Lower leg skin (tissue), 4 donors: ENCODE measurements around the gene RNASE12. TPM values are rescaled to one million over a fixed set of nuclear protein-coding genes. Genes with fewer than 3 reads are reported as not detected.

Source experiments
- DNase-seq, 2 donors: peaks; one replicate each; pipeline ENCODE4 v3.0.0-alpha.2; 2019; ENCODE audit warnings: low spot score in 2 of 2
- H3K4me3 ChIP-seq: fragments of 200-600 bp; sonication (generic); 2 replicates; pipeline ENCODE4 v1.5.1; 2017; ENCODE audit warnings: mild to moderate bottlenecking, low read depth; ENCODE audit not compliant: poor library complexity, severe bottlenecking
- POLR2A ChIP-seq, 2 donors: fragments of 450-650 bp; IDR thresholded peaks; one replicate each; pipeline ENCODE4 v1.6.1; 2016 to 2017; ENCODE audit warnings: antibody characterized with exemption in 2 of 2, mild to moderate bottlenecking in 1 of 2, moderate library complexity in 1 of 2
- WGBS, 2 donors: methylation state at CpG; one replicate each; pipeline ENCODE4 v1.1.5; 2018; 5-methylcytosine and 5-hydroxymethylcytosine counted together
- intact Hi-C: fragments of 100-400 bp; cut with DNase I; formaldehyde crosslinking; loops from one replicate; pipeline ENCODE4 v1.15.0; 2023; ENCODE audit warnings: low total_unique reads
- total RNA-seq, 4 donors: library from RNA; depleted of rRNA; stranded (reverse); fragments of >200 nt; gene quantifications; one replicate each; pipeline ENCODE4 v1.1.0, GENCODE V29; 2016
- TF ChIP-seq, protein P1 (sequence below), 3 donors: fragments of 450-650 bp; IDR thresholded peaks; one replicate each; pipeline ENCODE4 v1.5.1; 2016; ENCODE audit warnings: antibody characterized with exemption in 3 of 3, mild to moderate bottlenecking in 3 of 3, moderate library complexity in 2 of 3

The RNASE12 gene
- total RNA-seq, 4 donors from 2014 or later: not detected

DNA sequence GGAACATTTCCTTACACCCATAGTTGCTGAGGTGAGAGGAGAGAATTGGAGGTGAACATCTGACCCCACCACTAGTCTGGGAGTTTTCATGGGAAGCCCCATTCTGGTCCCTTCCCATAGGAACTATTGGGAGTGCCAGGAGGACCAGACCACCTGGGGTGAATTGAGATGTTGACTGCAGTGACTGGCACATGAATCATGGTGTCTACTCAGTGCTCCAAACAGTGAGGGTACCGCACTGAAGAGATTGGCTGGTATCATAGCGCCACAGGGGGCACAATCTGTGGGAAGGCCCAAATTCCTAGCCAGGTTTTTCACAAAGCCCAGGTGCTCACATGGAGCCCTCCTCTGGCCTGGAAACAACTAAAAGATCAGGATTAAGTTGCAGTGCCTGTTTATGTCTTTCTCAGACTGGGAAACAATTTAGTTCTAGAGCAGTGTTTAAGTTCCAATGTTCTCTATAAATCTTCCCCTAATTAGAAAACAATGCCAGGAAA is 26.6 kb downstream of the RNASE12 start:
- DNase-seq: no peak
- no peak overlapping the region for H3K4me3 ChIP-seq
- intact Hi-C loops: no loop called here
- TF ChIP-seq POLR2A (IDR thresholded peaks at IDR 0.05): no peak
- WGBS, 2 donors: 75 to 95% methylated on average over 2 of the region's 2 CpGs

DNA sequence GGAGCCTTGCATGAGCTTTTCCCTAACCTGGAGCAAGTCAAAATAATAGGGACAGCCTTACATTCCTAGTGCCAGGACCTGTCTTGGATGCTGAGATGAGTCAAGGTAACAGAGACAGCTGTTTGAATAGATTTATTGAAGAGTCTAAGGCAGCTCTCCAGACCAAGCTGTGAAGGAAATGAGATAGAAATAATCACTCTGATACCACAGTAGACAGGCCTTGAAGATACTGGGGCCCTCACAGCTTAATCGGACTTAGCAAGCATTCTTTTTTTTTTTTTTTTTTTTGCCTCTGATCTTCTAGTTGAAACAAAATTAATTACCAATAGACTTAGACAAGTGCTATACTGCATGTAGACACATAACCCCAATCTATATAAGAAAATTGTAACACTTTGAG is 27.2 kb downstream of the RNASE12 start:
- no peak overlapping the region for H3K4me3 ChIP-seq
- intact Hi-C loops: no loop called here
- TF ChIP-seq, protein P1, sequence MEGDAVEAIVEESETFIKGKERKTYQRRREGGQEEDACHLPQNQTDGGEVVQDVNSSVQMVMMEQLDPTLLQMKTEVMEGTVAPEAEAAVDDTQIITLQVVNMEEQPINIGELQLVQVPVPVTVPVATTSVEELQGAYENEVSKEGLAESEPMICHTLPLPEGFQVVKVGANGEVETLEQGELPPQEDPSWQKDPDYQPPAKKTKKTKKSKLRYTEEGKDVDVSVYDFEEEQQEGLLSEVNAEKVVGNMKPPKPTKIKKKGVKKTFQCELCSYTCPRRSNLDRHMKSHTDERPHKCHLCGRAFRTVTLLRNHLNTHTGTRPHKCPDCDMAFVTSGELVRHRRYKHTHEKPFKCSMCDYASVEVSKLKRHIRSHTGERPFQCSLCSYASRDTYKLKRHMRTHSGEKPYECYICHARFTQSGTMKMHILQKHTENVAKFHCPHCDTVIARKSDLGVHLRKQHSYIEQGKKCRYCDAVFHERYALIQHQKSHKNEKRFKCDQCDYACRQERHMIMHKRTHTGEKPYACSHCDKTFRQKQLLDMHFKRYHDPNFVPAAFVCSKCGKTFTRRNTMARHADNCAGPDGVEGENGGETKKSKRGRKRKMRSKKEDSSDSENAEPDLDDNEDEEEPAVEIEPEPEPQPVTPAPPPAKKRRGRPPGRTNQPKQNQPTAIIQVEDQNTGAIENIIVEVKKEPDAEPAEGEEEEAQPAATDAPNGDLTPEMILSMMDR (IDR thresholded peaks at IDR 0.05): no peak
- no peak for TF ChIP-seq POLR2A (IDR thresholded peaks at IDR 0.05)
- DNase-seq: no peak
- 70 to 81% methylated on average over 1 of the region's 1 CpG for WGBS, 2 donors

DNA sequence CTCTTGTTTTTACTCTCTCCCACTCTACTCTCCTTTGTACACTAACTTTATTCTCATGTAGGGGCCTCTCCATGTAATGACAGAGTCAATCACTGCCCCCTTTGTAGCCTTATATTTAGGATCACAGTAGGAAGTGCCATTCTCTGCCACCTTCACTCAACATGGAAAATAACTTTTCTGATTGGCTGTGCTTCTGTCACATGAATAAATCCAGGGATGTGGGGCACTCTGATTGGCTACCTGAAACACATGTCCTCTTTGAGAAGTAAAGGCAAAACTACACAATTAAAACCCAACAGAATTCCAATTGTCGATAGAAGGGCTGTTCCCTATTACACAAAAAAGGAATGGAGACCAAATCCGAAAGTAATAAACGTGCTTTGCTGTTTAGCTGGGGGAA is 30.2 kb downstream of the RNASE12 start, which contains the start of gene RNASE9:
TSS of gene RNASE9 (minus strand) at position 87 of the 400 bp plus-strand sequence.
- no peak for TF ChIP-seq POLR2A (IDR thresholded peaks at IDR 0.05)
- TF ChIP-seq, protein P1 (IDR thresholded peaks at IDR 0.05): no peak
- DNase-seq: no peak
- intact Hi-C loops: no loop called here
- no peak within 1 kb of the TSS for H3K4me3 ChIP-seq
- WGBS, 2 donors: 82 to 88% methylated on average over 3 of the region's 3 CpGs

DNA sequence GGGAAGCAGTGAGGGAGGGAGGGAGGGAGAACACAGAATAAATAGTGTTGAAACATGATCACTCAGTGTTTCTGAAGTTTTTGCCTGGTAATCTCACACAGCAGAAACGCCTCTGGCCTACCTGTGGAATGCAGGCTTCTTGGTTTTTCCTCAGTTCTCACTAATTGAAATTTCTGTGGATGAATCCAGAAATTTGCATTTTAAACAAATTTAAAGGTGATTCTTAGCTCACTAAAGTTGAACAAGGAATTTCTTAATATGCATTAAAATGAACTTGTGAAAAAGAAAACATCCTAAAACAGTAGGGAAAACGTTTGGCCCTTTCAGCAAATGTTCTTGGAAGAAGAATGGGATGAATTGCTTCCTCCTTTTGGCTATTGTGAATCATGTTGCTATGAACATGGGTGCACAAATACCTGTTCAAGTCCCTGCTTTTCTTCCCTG is 31.7 kb downstream of the RNASE12 start:
- 37 to 40% methylated on average over 2 of the region's 2 CpGs for WGBS, 2 donors
- no peak for TF ChIP-seq POLR2A (IDR thresholded peaks at IDR 0.05)
- TF ChIP-seq, protein P1 (IDR thresholded peaks at IDR 0.05): no peak
- H3K4me3 ChIP-seq: no peak overlapping the region
- intact Hi-C loops: no loop called here
- DNase-seq: no peak

DNA sequence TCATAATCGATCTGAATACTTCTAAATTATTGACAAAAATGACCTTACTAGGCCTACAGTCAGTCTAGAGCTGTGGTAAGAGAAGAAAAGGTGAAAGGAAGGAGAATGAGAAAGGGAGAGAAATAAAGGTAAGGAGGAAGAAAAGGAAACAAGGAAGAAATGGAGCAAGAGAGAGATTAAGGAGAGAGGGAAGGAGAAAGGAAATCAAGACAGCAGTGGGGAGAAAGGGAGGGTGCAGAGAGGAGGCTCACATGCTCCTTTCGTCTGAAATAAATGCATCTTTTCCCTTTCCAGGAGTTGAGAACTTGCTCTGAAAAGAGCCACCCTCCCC is 34.0 kb downstream of the RNASE12 start:
- no peak overlapping the region for H3K4me3 ChIP-seq
- DNase-seq: no peak
- TF ChIP-seq POLR2A (IDR thresholded peaks at IDR 0.05): no peak
- TF ChIP-seq, protein P1 (IDR thresholded peaks at IDR 0.05): no peak
- WGBS, 2 donors: 65 to 71% methylated on average over 2 of the region's 2 CpGs
- intact Hi-C loops: no loop called here

DNA sequence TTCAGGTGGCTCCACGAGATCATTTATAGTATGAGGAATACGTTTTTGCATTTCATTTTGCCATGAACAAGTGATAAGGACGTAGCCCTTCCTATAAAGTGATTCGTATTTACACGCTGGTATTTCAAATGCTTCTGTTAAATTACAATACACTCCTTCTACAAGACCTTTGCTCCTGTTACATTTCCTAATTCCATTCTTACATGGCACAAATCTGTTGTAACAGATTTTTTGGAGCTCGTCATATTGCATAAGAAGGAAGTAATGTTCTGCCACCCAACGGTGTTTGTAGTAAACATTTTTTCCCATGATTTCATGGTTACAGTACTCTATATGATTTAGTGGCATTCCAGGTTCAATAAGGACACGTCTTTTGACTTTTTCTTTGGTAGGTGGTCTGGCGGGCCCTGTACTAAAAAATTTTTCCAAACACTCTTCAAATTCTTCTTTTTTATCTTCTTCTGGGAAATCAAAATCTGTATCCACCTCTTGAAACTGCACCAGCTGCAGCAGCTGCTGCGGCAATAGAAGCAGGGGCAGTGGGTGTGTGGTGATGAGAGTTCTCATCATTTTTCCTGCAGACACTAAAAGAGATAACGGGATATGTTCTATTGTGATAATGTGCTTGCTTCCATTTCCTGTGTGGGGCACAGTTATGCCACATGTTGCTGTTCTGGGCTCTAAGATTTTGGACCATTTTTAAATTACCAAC is 34.5 kb downstream of the RNASE12 start:
- 81% methylated on average over 11 of the region's 11 CpGs for whole genome bisulfite sequencing, 2 donors
- intact Hi-C loops: no loop called here

More for the DNA sequence above, 34.5 kb downstream of the RNASE12 start:
- TF ChIP-seq, protein P1 (IDR thresholded peaks at IDR 0.05): no peak
- no peak for TF ChIP-seq POLR2A (IDR thresholded peaks at IDR 0.05)
- no peak overlapping the region for H3K4me3 ChIP-seq
- no peak for DNase-seq
